HG03439 (cell line): ENCODE results near the gene MRPS24.

Experiments
- ATAC-seq: cut with Tn5 transposase; IDR thresholded peaks from one replicate; pipeline ENCODE4 v1.9.1; 2021; ENCODE audit warnings: mild to moderate bottlenecking, moderate library complexity; ENCODE audit not compliant: unreplicated experiment

Gene MRPS24

DNA sequence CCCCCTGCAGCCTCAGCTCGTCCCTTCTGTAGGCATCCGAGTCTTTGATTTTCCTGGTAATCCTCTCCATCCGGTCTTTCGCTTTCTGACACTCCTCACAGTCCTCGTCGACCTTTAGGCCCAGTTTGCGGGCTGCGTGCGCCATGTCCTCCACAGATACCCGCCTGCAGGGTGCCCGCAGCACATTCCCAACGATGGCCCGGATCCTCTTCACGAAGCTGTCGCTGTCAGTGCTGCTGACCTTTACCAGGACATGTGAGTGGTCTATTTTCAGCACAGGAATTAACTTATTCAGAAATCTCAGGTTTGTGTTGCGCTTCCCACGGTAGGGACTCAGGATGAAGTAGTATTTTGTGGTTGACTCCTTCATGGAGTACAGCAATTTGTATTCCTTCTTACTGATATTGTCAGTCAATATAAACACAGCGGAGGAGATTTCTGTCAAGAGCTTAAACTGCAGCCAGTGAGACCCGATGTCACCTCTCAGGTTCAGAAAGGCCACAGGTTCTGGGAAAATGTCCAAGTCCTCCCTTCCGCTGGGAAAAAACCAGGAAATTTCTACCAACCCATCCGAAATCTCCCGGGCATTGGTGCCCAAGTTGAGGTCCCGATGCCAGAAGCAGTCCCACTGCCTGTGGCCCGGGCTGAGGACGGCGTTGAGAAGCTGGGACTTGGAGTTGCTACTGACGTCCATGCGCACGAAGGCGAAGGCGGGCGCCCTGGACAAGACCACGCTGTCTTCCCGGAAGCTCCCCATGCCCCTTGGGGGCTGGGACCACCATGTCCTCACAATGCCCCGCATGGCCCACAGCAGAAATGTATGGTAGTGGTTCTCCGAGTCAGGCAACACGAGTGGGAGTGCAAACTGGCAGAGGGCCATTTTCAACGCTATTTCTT is 8.9 kb upstream of the MRPS24 start:
- ATAC-seq, result no peak

DNA sequence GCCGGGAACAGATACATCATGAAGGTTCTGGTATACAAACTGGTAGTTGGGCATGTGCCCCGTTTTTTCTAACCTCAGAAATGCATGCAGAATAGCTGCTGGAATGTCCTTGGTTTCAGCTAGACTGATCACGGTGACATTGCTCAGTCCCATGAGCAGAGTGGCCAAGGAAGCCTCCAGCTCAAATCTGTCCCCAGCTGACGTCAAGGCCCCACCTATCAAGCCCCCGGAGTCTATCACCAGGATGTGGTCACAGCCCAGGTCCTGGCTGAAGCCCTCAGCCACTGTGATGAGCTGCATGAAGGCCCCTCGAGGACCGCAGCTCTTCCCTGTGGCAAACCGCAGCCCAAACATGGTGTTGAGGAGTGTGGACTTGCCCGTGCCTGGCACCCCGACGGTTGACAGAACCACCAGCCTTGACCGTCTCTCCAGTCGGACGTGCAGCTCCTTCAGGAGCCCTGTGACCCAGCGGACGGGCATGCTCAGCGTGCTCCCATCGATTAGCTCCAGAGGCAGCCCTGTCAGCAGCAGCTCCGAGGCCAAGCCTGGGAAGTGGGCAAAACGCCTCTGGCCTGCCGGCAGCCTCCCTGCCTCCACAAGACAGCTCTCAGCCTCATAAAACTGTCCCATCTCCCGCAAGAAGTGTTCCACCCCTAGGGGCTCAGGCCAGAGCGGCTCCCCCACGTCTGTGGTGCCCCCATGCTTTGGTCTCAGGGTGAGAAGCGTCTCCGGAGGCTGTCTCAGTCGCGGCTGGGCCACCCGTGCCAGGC is 7.8 kb upstream of the MRPS24 start:
- no peak for ATAC-seq

DNA sequence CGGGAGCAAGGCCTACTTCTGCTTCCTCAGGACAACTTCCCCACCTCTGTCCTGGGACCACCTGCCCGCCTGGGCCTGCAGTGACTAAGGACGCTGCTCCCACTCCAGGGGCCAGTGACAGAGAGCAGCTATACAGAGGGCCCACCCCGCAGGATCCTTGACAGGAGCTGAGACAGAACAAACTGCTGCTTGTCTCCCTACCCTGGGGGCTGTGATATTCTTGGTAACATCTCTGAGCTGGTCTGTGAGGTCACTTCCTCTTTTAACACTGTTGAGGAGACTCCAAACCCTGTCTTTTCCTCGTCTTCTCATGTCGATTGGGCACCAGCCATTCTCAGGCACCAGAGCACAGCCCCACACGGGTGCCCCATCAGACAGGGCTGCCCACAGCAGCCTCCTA is 6.9 kb upstream of the MRPS24 start:
- ATAC-seq, result no peak

DNA sequence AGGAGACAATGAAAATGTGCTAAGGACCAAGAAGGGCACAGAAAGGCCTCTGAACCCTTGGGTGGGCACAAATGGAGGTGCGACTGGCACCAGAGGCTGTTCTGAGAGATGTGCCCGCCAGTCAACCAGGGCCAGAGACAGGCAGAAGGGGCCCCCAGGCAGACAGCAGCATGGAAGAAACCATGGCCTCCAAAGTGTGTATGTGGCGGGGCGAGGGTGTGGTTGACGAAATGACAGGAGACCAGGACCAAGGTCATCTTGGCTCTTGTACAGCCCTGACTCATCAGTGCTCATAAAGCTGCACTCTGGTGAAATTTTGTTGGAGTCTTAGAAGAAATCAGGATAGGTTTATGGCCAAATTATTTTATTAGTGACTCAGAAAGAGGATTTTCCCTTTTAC is 4.0 kb upstream of the MRPS24 start:
- ATAC-seq, result no peak

DNA sequence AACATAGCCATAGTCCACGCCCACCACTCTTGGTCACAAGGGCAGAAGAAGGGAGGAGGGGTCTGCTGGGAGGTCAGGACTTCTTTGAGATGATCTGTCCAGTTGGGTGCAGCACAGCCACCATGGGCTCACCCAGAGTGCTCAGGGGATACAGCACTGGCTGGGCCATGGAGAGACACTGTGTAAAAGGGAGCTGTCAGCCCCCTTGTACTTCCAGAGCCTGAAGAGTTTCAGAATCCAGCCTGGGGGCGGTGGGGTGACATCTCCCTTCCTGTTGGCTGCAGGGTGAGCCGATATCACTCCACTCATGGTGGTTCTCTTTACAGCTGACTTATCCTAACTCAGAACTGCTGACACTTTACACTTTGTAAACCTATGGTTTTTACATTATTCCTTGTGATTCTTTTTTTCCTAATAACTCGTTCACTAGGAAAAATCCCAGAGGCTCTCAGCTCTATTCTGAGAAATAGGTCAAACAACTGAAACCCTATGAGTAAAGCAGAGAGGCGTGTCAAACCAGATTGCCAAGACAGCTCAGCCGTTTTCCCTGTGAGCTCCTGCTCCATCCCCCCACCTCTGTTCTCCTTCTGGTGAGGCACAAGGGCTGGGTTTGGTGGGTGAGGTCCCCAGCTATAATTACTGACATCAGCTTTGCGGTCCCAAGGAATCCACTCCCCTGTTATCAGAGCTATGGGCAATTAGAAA is 3.2 kb upstream of the MRPS24 start:
- ATAC-seq, result no peak

DNA sequence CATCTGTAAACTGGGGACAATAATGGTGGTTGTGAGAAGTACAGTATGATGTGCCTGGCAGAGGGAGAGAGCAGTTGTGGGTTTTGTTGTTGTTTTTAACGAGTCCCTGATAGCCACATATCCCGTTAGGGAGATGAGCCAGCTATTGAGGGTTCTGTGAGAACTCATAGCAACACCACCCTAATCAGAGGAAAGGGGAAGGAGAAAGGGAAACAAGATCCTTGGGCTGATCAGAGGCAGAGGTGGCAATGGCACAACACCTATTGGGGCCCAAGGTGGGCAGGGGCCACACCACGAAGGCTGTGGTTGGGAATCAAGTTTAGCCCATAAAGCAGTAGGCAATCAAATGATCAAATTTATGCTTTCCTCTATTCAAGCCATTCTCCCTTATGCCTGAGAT is 1.7 kb upstream of the MRPS24 start:
- ATAC-seq, result no peak

DNA sequence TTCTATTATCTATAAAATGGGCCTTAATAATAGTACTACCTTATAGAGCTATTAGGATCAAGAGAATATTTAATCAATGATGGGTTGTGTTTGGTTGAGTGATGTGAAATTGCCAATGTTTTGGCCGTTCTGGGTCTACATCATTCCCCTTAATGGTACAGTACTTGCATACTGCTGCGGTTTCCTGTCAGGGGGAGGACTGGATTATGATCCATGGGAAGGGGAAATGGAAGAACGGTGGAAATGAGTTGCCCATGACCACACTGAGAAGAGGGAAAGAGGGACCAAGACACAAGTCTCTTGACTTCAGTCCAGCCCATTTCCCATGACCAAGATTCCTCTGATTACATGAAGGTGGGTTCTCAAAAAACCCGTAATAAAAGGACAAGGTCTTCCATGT is 999 bp upstream of the MRPS24 start:
- no peak for ATAC-seq

DNA sequence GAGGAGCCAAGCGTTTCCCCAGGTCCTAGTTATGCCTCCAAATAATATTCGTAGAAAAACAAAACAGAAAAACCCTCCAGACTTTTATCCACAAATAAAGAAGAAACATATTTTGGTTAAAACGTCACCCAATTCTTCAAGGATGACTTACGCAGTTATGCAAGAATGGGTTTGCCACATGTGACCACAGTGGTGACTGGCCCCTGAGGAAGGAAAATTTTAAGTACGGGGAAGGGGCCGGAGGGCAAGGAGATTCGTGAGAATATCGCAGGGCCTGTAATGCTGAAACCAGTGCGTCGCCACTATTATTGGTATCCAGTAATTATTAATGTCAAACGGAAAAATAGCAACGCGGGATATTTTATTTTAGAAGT is 537 bp upstream of the MRPS24 start:
- peak; percentile 5 for ATAC-seq

DNA sequence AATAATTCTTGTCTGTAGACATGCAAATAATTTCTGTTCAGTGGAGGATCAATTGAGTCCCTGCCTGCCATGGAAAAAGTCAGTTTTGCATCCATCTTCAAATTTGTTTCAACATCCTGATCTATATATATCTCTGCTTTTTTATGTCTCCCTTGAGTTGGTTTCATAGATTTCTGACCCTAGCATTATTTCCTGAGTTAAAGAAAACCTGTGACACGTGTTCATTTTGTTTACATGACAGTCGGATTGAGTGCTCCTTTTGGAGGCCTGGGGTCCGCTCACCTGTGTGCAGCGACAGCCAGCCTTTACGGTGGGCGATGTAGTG is 674 bp downstream of the MRPS24 start:
- ATAC-seq, result peak; percentile 8

DNA sequence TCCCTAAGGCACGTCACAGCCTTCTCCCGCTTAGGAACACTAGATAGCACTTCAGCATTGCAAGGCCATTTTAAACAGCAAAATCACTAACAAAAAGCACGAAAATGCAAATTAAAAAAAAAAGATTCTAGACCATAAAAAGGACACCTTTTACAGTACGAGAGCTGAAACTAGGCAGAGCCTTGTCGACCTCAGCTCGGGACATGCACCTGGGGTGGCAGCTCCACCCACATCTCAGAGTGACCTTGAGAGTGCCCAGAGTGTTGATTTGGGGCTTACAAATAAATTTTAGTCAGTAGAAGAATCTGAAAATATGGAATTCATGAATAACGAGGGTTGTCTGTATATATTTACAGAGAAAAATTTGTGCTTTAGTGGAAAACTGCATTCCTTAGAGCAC is 1.1 kb downstream of the MRPS24 start:
- ATAC-seq, result no peak

DNA sequence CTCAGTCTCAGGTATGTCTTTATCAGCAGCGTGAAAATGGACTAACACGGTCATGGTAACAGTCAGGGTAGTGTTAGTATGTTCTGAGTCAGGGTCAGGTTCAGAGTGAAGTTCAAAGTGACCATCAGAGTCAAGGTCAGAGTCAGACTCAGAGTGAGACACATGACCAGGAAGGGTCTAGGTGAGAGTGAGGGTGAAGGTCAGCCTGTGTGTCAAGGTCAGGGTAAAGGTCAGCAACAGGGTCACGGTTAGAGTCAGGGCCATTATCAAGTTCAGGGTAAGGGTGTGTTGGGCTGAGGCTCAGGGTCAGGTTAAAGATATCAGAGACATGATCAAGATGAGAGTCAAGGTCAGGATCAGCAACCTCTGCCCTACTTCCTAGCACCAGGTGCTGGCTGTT is 4.0 kb downstream of the MRPS24 start:
- ATAC-seq, result no peak

DNA sequence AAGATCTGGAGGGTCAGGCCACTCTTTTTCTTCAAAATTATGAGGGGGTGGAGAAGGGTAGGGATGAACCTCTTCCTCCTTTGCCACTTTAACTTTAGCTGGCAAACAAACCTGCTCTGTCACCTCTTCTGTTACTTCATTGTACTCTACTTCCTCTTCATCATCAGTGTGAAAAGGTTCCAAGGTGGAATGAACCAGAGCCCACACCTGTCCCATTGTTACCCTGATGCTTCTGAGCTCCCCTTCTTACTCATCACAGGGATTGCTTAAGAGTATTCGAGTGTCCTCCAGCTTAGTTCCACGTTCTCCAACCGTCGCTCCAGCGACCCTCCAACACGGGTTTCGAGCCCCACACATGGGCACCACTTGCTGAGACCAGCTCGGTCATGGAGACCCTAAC is 5.2 kb downstream of the MRPS24 start:
- ATAC-seq, result no peak

DNA sequence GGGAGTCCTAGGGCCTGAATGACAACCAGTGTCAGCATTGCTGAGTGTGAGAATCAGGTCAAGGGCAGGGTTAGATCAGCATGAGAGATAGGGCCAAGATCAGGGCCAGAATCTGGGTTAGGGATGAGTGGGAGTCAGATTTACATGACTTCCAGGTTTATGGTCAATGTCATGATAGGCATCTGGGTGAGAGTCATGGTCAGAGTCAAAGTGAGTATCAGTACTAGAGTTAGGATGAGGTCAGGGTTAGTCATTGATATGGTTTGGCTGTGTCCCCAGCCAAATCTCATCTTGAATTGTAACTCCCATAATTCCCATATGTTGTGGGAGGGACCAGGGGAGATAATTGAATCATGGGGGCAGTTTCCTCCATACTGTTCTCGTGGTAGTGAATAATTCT is 12.3 kb downstream of the MRPS24 start:
- no peak for ATAC-seq

DNA sequence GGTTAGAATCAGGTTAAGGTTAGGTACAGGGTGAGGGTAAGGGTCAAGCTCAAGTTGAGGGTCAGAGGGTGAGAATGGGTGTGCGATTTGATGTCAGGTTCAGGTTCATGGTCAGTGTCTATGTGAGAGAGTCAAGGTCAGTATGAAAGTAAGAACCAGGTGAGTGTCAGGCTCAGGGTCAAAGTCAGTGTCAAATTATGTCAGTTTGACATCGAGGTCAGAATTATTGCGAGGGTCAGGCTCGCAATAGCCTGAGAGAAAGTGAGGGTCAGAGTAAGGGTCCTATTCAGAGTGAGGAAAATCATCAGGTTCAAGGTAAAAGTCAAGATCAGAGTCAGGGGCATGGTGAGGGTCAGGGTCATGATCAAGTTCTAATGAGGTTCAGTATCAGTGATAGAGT is 13.0 kb downstream of the MRPS24 start:
- ATAC-seq, result no peak

DNA sequence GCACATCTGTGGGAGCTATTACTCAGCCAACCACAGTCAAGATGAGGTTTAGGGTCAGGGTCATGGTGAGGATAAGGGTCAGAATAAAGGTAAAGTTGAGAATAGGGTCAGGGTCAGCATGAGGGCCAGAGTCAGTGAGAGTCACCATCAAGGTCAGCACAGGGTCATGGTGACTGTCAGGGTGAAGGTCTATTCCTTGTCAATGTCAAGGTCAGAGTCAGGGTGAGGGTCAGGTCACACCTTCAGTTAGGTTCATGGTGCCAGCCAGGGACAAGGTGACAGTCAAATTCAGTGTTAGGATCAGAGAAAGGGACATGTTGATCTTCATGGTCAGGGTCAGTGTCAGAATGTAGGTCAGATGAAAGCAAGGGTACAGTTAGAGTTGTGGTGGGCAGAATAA is 14.1 kb downstream of the MRPS24 start:
- no peak for ATAC-seq

DNA sequence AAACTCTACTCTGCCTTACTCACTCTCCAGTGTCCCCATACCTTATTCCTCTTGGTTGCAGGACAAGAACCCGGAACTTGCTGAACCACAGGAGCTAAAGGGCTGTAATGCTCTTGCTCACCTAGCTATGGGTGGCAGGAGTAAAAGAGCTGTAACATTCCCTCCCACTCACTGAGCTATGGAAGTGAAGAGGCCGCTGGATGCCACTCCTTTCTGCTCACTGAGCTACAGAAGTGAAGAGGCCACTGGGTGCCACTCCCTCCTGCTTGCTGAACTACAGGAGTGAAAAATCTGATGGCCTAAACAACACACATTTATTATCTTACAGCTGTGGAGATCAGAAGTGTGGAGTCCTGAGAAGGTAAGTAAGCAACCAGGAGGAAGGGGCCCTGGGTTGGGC is 17.5 kb downstream of the MRPS24 start:
- no peak for ATAC-seq

DNA sequence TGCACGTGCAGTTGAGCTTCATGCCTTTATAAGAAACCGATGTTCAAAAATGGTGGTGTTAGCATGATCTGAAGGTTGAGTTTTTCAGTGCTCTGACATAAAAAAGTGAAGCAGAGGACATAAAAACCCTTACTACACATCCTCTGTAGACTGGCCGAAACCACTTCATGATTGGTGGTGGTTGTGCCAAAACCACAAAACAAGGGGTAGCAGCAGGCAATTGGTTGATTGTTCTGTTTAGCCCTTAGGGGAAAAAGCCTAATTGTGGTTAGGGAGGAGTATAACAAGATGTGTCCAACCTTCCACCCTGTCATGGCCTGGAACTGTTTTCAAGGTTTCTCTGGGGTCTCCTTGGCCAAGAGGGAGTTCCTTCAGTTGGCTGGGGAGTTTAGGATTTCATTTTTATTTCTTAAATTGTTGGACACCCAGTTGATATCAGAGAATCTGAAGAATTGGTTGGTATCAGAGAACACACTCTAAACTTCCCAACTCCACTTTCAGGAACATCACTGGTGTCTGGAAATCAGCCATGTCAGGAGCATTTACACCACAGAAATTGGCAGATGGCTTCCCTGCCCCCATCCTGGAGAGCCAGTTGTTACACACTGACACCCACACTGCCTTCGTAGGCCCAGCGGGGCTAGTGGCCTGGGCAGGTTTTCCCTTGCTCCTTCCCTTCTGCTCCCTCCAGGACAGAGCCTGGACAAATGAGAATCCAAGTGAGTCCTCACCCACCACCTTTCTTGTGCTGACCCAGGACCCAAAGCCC is 18.8 kb downstream of the MRPS24 start:
- no peak for ATAC-seq

DNA sequence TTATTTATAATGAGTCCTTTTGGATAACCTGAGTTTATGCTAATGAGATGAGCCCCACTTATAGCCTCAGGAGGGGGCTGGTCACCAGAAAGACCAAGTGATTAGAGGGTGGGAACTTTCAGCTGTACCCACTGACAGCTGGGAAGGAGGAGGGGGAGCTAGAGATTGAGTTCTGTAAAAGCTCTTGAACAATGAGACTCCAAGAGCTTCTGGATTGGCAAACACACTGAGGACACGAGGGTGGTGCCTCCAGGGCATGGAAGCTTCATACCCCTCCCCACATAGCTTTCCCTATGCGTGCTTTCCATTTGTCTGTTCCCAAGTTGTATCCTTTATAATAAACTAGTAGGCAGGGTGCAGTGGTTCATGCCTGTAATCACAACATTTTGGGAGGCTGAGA is 20.3 kb downstream of the MRPS24 start:
- ATAC-seq, result no peak

DNA sequence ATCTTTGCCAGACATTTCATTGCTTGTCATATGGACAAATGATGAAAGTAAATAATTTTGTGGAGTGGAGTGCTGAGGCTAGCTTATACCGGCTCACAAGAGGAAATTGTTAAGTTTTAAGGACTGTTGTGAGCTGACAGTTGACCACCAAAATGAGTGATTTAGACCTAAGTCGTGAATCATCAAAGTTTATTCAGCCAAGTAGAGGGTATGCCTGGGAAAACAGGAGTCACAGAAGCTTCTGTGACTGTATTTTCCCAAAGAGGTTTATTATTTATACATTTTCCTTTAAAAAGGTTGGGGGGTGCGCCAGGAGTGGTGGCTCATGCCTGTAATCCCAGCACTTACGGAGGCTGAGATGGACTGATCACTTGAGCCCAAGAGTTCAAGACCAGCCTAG is 21.8 kb downstream of the MRPS24 start:
- ATAC-seq, result no peak

DNA sequence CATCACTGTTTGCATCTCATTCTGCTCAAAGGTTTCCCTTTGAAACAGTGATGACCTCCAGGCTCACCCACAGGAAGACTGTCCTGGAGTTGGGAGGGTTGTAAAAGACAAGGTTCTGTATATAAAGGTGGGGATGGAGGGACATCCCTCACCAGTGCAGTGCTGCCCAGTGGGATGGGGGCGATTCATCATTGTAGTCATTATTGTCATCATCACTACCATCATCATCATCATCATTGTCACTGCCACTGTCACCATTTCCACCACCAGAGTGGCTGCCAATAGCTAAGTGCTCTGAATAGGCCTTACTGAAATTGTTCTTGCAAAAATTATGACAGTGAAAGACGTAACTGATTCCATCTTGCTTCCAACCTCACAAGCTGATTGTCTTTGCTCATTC is 24.7 kb downstream of the MRPS24 start:
- no peak for ATAC-seq

DNA sequence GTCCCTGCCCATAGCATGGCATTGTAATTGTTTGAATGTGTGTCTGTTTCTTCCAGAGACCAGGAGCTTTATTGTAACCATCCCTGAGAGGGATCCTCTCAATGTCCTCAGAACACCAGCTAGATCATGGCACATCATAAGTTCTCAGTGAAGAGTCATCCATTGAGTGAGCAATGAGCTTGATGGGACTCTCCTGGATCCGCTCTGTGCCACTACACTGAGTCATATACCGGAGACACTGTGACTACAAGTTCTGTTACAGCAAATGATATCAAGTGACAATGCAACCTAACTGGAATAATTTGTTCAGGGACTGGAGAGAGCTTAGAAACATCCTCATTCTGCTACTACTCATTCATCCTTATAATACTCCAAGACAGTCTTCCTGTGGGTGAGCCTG is 25.1 kb downstream of the MRPS24 start:
- ATAC-seq, result no peak
